GM10266 (cell line): ENCODE results near the gene ADAMTSL3.

Source experiments
- DNase-seq: peaks from one replicate; pipeline ENCODE4 v3.0.0; 2012; ENCODE audit errors: extremely low spot score
- CTCF ChIP-seq: IDR thresholded peaks from 2 replicates; pipeline ENCODE4 v1.5.1; 2012; ENCODE audit warnings: mild to moderate bottlenecking, low read depth; ENCODE audit not compliant: control insufficient read depth, insufficient read depth; ENCODE audit errors: missing control alignments

ADAMTSL3 gene

GRCh38 chr15:83887404-83887803 lies 233.5 kb downstream of the ADAMTSL3 start:
- DNase-seq: no peak
- no peak for TF ChIP-seq CTCF

- no peak for TF ChIP-seq CTCF
- no peak for DNase-seq
These were observed 234.0 kb downstream of the ADAMTSL3 start for GRCh38 chr15:83887961-83888360.

GRCh38 chr15:83889995-83890394 lies 236.1 kb downstream of the ADAMTSL3 start:
- no peak for TF ChIP-seq CTCF

GRCh38 chr15:83890587-83890986 lies 236.7 kb downstream of the ADAMTSL3 start:
- no peak for TF ChIP-seq CTCF
- no peak for DNase-seq

More at GRCh38 chr15:83889995-83890394, 236.1 kb downstream of the ADAMTSL3 start:
- DNase-seq: no peak

- DNase-seq: no peak
- TF ChIP-seq CTCF: no peak
These were observed 238.6 kb downstream of the ADAMTSL3 start for GRCh38 chr15:83892498-83892897.

GRCh38 chr15:83893308-83893707 lies 239.4 kb downstream of the ADAMTSL3 start:
- TF ChIP-seq CTCF: no peak
- no peak for DNase-seq

- TF ChIP-seq CTCF: no peak
- no peak for DNase-seq
These were observed 243.1 kb downstream of the ADAMTSL3 start for GRCh38 chr15:83897037-83897436.

- TF ChIP-seq CTCF: no peak
- DNase-seq: no peak
These were observed 244.4 kb downstream of the ADAMTSL3 start for GRCh38 chr15:83898361-83898760.
